Dendritic cell treated with granulocyte-macrophage colony-stimulating factor and Interleukin-4, amounts not matched to agents 40 ng/mL and 50 ng/mL, for 4 days (primary cell): ENCODE results near the gene FAM200B.

Experiments used
- H3K27ac Mint-ChIP-seq: one replicate; pipeline ENCODE4 v1.8.0; 2022; ENCODE audit warnings: mild to moderate bottlenecking, mixed read lengths
- H3K27me3 Mint-ChIP-seq: one replicate; pipeline ENCODE4 v1.8.0; 2022; ENCODE audit warnings: mild to moderate bottlenecking, mixed read lengths
- H3K36me3 Mint-ChIP-seq: one replicate; pipeline ENCODE4 v1.8.0; 2022; ENCODE audit warnings: low read depth, mixed read lengths
- H3K4me1 Mint-ChIP-seq: one replicate; pipeline ENCODE4 v1.8.0; 2022; ENCODE audit warnings: low read depth, mixed read lengths
- H3K4me3 Mint-ChIP-seq: one replicate; pipeline ENCODE4 v1.8.0; 2022; ENCODE audit warnings: mild to moderate bottlenecking, moderate library complexity, mixed read lengths
- H3K9me3 Mint-ChIP-seq: one replicate; pipeline ENCODE4 v1.8.0; 2022; ENCODE audit warnings: mixed read lengths
- intact Hi-C: fragments of 100-400 bp; cut with micrococcal nuclease; formaldehyde crosslinking; loops from one replicate; pipeline ENCODE4 v1.15.0; 2022

Gene FAM200B

DNA sequence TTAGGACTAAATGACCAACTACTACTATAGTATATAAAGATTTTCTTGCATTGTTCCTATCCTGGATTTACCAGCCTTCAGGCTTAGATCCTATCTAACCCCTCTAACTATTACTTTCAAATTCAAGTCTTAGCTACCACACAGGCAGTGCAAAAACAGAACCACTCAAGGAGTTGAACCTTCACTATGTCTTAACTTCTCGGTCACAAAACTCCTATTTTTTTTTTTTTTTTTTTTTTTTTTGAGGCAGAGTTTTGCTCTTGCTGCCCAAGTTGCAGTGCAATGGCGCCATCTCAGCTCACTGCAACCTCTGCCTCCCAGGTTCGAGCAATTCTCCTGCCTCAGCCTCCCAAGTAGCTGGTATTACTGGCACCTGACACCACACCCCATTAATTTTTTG, 6.3 kb upstream of the FAM200B start:
- Mint-ChIP-seq H3K4me1 (peaks cover 49% of the 10 kb centered on the region), H3K27me3 (no peaks in the 10 kb centered on the region), H3K4me3 (peak overlapping the region; percentile 4), H3K36me3 (no peaks in the 10 kb centered on the region), H3K27ac (peak overlapping the region; percentile 56), H3K9me3 (no peaks in the 10 kb centered on the region)
- intact Hi-C loops = no loop called here

DNA sequence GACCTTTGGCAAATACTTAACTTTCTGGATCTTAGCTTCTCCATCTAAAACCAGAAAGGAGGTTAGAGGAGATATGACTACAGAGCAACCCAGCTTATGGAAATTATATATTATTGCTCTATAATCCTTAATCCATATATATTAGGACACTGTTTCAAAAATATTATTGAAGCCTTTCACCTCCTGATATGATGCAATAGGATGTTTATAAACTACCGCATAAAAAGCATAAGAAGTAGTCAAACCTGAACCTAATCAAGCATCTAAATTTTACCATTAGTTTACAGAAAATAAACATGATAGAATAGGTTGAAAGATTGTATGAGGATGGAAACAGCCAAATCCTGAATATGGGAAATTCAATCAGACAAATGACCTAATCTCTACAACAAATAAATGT, 5.6 kb upstream of the FAM200B start:
- H3K27me3 Mint-ChIP-seq = no peaks in the 10 kb centered on the region
- no peak overlapping the region for H3K27ac Mint-ChIP-seq

DNA sequence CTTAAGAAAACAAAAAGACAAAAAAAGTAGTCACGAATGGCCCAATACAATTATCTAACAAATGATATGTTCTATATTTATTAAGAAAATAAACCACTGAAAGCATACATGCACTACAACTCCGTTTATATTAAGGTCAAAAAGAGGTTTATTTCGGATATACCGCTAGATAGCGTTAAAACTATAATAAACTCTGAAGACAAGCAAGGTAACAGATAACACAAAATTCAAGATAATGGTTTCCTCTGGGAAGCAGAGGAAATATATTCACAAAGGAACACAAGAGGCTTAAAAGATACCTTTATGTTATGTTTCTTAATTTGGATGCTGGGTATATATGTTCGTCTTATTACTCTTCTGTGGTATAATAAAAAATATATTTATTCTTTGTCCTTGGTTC, 4.7 kb upstream of the FAM200B start:
- H3K27me3 Mint-ChIP-seq = no peaks in the 10 kb centered on the region
- no peaks in the 10 kb centered on the region for H3K9me3 Mint-ChIP-seq
- intact Hi-C loops = no loop called here
- H3K4me1 Mint-ChIP-seq = peaks cover 45% of the 10 kb centered on the region
- no peak overlapping the region for H3K4me3 Mint-ChIP-seq
- H3K36me3 Mint-ChIP-seq = peaks cover 9% of the 10 kb centered on the region
- H3K27ac Mint-ChIP-seq = no peak overlapping the region

More for the DNA sequence above, 5.6 kb upstream of the FAM200B start:
- Mint-ChIP-seq H3K36me3 (peaks cover under 1% of the 10 kb centered on the region), H3K4me3 (no peak overlapping the region), H3K4me1 (peaks cover 49% of the 10 kb centered on the region), H3K9me3 (no peaks in the 10 kb centered on the region)
- intact Hi-C loops = no loop called here

DNA sequence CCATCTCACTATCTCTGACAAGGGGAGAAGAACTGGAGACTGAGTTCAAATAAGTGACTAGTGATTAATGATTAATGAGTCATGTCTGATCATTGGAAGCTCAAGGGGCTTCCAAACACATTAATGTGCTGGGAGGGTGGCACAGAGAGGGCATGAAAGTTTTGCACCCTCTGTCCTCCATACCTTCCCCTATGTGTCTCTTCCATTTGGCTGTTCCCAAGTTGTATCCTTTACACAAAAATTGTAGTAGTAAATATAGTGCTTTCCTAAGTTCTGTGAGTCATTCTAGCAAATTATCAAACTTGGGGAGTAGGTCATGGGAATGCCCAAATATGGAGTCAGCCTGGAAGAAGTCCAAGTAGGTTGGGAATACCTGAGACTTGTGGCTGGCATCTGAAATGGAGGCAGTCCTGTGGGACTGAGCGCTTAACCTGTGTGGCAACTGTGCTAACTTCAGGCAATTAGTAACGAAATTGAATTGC, 4.1 kb upstream of the FAM200B start:
- Mint-ChIP-seq H3K4me1 (peaks cover 52% of the 10 kb centered on the region), H3K27me3 (no peaks in the 10 kb centered on the region), H3K27ac (no peak overlapping the region), H3K36me3 (peaks cover 12% of the 10 kb centered on the region), H3K9me3 (no peaks in the 10 kb centered on the region), H3K4me3 (no peak overlapping the region)
- intact Hi-C loops = no loop called here

DNA sequence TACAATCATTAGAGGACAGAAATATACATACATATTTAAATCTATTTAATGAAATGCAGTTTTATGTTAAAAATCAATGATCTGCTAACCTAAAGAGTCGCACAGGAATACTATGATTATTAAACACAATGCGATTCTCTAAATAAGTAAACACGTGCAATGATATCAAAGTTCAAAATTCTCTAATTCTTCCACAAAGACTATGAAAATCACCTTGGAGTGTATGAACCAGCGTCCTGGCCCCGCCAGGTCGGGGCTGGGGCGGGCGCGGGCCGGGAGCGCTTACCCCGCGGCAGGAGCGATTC, 608 bp upstream of the FAM200B start:
- Mint-ChIP-seq H3K4me3 (peak overlapping the region; percentile 93), H3K27me3 (no peaks in the 10 kb centered on the region), H3K4me1 (peaks cover 62% of the 10 kb centered on the region), H3K9me3 (no peaks in the 10 kb centered on the region), H3K36me3 (peaks cover 22% of the 10 kb centered on the region), H3K27ac (peak overlapping the region; percentile 98)
- intact Hi-C loops = loop anchor here (1.0 to 5.0 kb wide), 2 partner anchors 26 to 679 kb away; partner anchors contain the start of genes CPEB2 and FBXL5

DNA sequence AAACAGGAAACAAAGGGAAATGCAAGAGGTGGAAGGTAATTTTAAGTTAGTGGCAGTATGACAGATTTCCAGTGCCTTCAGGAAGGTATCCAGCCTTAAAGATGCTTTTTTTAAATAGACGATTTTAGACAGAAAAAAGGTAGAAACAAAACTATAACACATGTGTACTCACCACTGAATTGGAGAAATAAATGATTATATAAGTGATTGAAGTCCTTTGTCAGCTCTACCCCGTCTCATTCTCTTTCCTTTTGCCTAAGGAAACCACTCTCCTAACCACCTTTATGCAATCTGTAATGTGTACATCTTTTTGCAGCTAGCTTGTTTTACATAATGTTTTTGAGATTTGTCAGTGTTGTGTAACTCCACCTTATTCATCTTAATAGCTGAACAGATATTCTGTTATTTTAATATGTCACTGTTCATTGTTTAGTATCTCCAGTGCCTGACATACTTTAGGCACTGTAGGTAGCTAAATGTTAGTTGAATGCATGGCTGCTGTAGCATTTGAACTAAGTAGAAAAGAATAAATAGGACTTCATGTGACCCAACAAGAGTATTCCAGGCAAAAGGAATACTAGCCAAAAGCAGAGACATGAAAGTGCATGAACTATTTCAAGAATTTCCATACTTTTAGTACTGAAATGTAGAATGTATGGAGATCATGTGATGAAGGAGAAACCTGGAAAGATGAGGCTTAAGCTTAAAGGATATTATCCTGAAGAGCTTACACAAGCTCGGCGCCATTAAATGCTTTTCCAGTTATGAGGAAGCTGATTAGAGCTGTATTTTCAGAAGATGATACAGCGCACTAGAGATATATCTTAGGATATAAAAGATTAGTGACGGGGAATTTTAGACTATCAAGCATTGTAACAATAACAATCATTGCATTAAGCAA, 865 bp downstream of the FAM200B start:
- Mint-ChIP-seq H3K27ac (peak overlapping the region; percentile 98), H3K4me1 (peaks cover 65% of the 10 kb centered on the region), H3K36me3 (peaks cover 37% of the 10 kb centered on the region), H3K27me3 (no peaks in the 10 kb centered on the region), H3K9me3 (no peaks in the 10 kb centered on the region), H3K4me3 (peak overlapping the region; percentile 93)
- intact Hi-C loops = loop anchor here (2.0 to 5.0 kb wide), 2 partner anchors 18 to 680 kb away; partner anchors contain the start of gene CPEB2

DNA sequence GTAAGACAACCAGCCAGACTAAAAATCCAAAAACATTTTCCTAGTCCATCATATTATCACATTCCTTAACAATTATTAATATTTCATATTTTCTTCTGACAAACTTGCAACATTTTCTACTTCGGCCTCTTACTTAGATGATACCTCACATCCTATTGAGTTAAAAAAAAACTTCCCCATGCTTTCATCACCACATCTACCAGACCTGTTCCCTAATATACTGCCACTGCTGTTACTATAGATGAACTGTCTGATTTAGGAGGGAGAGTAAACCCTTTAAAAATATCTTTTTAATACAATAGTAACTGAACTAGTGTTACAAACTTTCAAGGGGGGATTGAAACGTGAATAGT, 1.5 kb downstream of the FAM200B start:
- Mint-ChIP-seq H3K27ac (peak overlapping the region; percentile 98), H3K4me3 (no peak overlapping the region), H3K27me3 (no peaks in the 10 kb centered on the region), H3K4me1 (peaks cover 61% of the 10 kb centered on the region), H3K36me3 (peaks cover 43% of the 10 kb centered on the region), H3K9me3 (no peaks in the 10 kb centered on the region)
- intact Hi-C loops = loop anchor here (2.0 to 5.0 kb wide), 2 partner anchors 18 to 681 kb away; partner anchors contain the start of gene CPEB2

DNA sequence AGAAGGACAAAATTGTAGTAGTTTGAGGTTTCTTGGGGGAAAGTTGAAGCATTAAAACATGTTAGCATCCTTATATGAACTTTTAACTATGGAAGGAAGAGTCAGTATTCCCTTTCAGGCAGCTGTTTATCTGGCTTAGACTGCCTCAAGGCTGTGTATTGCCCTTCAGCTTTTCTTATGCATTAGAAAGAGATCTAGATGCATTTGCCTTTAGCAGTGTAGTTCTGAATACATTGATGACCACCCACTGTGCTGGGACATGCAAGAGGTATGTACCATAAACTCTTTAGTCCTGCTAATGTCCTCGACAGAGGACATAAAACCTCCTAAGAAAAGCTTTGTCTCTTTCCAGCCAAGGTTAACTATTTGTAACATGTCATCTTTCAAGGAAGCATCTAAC, 2.9 kb downstream of the FAM200B start:
- Mint-ChIP-seq H3K4me3 (no peak overlapping the region), H3K27me3 (no peaks in the 10 kb centered on the region), H3K4me1 (peaks cover 55% of the 10 kb centered on the region), H3K9me3 (no peaks in the 10 kb centered on the region), H3K36me3 (peaks cover 49% of the 10 kb centered on the region), H3K27ac (no peak overlapping the region)
- intact Hi-C loops = loop anchor here (5.0 kb wide), 1 partner anchor 682 kb away; the partner anchor contains the start of gene CPEB2

DNA sequence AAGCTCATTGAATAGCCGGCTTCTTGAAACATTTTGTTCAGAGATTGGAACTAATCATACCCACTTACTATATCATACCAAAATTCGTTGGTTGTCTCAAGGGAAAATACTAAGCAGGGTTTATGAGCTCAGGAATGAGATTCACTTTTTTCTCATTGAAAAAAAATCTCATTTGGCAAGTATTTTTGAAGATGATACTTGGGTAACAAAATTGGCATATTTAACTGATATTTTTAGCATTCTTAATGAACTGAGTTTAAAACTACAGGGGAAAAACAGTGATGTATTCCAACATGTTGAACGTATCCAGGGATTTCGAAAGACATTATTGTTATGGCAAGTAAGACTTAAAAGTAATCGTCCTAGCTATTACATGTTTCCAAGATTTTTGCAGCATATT, 6.4 kb downstream of the FAM200B start:
- H3K9me3 Mint-ChIP-seq = no peaks in the 10 kb centered on the region
- H3K4me1 Mint-ChIP-seq = peaks cover 48% of the 10 kb centered on the region
- H3K27ac Mint-ChIP-seq = no peak overlapping the region
- peaks cover 37% of the 10 kb centered on the region for H3K36me3 Mint-ChIP-seq
- H3K4me3 Mint-ChIP-seq = no peak overlapping the region
- intact Hi-C loops = no loop called here
- no peaks in the 10 kb centered on the region for H3K27me3 Mint-ChIP-seq

DNA sequence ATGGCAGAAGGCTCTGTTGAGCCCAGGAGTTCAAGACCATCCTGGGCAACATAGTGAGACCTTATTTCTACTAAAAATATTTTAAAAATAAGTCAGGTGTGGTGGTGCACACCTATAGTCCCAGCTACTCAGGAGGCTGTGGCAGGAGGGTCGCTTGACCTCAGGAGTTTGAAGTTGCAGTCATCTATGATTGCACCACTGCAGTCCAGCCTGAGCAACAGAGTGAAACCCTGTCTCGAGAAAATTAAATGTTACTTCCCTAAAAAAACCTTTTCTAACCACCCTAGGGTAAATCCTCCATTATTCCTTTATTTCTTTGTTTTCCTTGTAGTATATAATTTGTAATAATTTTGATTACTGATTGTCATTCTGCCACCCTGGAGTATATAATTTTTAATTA, 7.9 kb downstream of the FAM200B start:
- intact Hi-C loops = no loop called here
- Mint-ChIP-seq H3K27me3 (no peaks in the 10 kb centered on the region), H3K9me3 (no peaks in the 10 kb centered on the region), H3K27ac (no peak overlapping the region), H3K4me3 (no peak overlapping the region), H3K4me1 (peaks cover 40% of the 10 kb centered on the region), H3K36me3 (peaks cover 37% of the 10 kb centered on the region)

DNA sequence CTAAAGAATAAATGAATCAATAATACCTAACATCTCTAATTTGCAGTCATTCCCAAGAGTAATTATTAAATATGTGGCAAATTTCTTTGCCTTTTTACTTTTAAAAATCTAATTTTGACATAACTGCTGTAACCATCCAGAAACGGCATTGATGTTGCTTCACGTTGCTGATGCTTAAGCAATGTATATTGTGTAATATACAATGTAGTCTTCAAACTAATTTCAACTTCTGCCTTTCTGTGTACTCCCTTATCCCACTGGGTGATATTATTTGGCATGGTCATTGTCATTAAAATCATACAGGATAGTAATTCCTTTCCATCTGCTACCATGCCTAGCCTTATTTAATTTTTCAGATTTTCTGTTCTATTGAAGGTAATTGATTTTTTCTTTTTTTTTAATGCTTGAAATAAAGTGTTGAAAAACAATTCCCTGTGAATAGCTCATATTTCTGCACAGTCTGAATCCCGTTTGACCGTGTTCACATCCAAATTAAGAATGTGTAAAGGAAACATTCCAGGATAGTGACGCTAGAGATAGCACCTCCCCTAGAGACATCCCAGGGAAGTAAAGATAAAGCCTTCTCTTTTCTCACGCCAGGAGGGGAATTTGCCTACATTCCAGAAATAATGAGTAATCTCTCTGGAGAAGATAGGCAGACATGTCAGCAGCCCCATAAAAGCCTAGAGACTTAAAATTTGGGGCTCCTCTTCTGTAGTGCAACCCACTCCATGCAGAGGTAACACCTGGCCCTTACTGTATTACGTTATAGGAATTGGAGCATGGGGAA, 8.6 kb downstream of the FAM200B start:
- Mint-ChIP-seq H3K4me1 (peaks cover 37% of the 10 kb centered on the region), H3K36me3 (peaks cover 31% of the 10 kb centered on the region), H3K27me3 (no peaks in the 10 kb centered on the region), H3K27ac (no peak overlapping the region), H3K9me3 (no peaks in the 10 kb centered on the region), H3K4me3 (no peak overlapping the region)
- intact Hi-C loops = no loop called here

DNA sequence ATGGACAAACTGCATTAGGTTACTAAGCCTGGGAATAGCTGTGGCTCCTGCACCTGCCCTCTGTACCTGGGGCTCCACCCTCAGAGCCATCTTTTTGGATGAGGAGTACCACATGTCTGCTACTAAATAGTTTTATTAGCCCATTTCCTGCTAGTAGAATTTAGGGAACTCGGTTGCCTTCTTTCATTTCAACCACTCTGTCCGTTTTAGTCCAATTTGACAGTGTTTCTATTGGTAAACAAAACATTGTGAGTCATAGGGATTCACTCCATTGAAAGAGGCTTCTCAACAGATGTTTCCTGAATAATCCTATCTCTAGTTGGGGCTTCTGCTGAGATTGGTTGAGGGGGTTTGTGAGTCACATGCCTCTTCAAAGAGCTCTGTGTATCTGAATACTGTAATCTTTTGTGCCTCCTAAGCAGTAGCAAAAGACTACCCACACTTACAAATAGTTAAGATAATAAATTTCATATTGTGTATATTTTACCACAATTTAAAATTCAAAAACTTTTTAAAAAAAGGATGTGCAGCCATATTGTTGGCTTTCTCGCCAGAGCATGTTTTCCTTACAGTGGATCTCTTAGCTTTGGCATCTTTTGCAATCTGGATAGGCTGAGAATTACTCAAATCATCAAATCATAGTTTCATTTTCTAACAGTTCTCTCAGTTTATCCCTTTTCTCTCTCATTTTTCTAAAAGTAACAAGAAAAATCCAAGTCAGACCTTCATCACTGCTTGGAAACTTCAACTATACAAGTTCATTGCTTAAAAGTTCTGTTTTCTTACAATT, 9.9 kb downstream of the FAM200B start:
- Mint-ChIP-seq H3K4me3 (no peak overlapping the region), H3K27ac (no peak overlapping the region), H3K36me3 (peaks cover 22% of the 10 kb centered on the region), H3K9me3 (no peaks in the 10 kb centered on the region), H3K4me1 (peaks cover 33% of the 10 kb centered on the region), H3K27me3 (no peaks in the 10 kb centered on the region)
- intact Hi-C loops = no loop called here

DNA sequence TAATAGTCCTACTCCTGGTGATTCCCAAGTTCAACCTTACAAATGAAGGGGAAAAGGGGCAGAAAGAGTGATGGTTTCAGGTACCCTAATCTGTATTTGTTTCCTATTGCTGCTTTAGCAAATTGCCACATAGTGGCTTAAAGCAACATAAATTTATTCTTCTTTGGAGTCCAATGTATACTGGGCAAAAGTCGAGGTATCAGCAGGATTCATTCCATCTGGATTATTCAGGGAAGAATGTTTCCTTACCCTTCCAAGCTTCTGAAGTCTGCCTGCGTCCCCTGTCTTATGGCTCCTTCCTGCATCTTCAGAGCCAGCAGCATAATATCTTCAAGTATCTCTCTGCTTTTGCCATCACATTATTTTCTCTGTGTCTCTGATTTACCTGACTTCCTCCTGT, 11.0 kb downstream of the FAM200B start:
- intact Hi-C loops = no loop called here
- Mint-ChIP-seq H3K27ac (no peak overlapping the region), H3K36me3 (peaks cover 11% of the 10 kb centered on the region), H3K4me1 (peaks cover 35% of the 10 kb centered on the region), H3K9me3 (no peaks in the 10 kb centered on the region), H3K27me3 (no peaks in the 10 kb centered on the region), H3K4me3 (no peak overlapping the region)
